Neural progenitor cell (in vitro differentiated cells): ENCODE results near the gene KLHL3.

Source experiments
- EZH2 ChIP-seq: fragments of 200-600 bp; sonication (generic); IDR thresholded peaks from 2 replicates; pipeline ENCODE4 v1.6.1; 2017; ENCODE audit warnings: antibody characterized with exemption, mild to moderate bottlenecking, moderate library complexity
- EZH2phosphoT487 ChIP-seq: fragments of 200-600 bp; sonication (generic); IDR thresholded peaks from 2 replicates; pipeline ENCODE4 v1.6.1; 2017; ENCODE audit warnings: antibody characterized with exemption
- TF ChIP-seq, protein P1 (sequence below): fragments of 200-600 bp; sonication (generic); IDR thresholded peaks from 2 replicates; pipeline ENCODE4 v1.5.1; 2017; ENCODE audit warnings: antibody characterized with exemption, mild to moderate bottlenecking

DNA sequence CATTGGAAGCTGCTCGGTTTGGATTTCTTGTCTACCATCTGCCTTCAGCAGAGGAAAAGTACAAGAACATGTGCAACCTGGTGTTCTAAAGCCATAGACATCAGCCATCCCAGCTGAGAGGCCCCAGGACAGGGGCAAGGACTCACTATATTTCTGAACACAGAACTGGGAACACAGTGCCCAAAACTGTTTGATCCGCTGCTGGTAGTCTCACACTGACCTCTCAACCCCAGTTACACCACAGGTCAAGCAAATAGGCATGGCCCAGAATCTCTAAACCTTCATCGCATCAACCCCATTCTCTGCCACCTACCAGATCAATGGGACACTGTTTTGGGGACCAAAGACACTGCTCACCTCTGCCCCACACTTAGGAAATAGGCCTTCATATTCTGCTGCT, 2.0 kb downstream of the KLHL3 start:
- TF ChIP-seq, protein P1, sequence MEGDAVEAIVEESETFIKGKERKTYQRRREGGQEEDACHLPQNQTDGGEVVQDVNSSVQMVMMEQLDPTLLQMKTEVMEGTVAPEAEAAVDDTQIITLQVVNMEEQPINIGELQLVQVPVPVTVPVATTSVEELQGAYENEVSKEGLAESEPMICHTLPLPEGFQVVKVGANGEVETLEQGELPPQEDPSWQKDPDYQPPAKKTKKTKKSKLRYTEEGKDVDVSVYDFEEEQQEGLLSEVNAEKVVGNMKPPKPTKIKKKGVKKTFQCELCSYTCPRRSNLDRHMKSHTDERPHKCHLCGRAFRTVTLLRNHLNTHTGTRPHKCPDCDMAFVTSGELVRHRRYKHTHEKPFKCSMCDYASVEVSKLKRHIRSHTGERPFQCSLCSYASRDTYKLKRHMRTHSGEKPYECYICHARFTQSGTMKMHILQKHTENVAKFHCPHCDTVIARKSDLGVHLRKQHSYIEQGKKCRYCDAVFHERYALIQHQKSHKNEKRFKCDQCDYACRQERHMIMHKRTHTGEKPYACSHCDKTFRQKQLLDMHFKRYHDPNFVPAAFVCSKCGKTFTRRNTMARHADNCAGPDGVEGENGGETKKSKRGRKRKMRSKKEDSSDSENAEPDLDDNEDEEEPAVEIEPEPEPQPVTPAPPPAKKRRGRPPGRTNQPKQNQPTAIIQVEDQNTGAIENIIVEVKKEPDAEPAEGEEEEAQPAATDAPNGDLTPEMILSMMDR, result no peak
- no peak for TF ChIP-seq EZH2
- no peak for TF ChIP-seq EZH2phosphoT487
